PC-9 (cell line): ENCODE data around the gene FBXW12.

Source experiments
- CTCF ChIP-seq: fragments of 200-600 bp; sonication (generic); conservative IDR thresholded peaks from 2 replicates; pipeline ENCODE4 v1.6.1; 2017; ENCODE audit warnings: mixed run types, antibody characterized with exemption, mild to moderate bottlenecking, moderate library complexity
- EZH2 ChIP-seq: fragments of 200-600 bp; sonication (generic); IDR thresholded peaks from 2 replicates; pipeline ENCODE4 v1.8.0; 2017; ENCODE audit warnings: antibody characterized with exemption, low read depth

GRCh38 chr3:48436855-48437254 lies 64.8 kb downstream of the FBXW12 start:
- TF ChIP-seq CTCF (no peak), EZH2 (no peak)
